ENCODE results near the gene DGKQ.
A peak's percentile ranks its signal among the peaks of the same experiment; 100 is the strongest.
"Not testable (repeated sequence)": the region's sequence is repeated elsewhere in the genome, so short reads cannot be mapped to it uniquely, and the experiment has no call there.

The DGKQ gene

DNA sequence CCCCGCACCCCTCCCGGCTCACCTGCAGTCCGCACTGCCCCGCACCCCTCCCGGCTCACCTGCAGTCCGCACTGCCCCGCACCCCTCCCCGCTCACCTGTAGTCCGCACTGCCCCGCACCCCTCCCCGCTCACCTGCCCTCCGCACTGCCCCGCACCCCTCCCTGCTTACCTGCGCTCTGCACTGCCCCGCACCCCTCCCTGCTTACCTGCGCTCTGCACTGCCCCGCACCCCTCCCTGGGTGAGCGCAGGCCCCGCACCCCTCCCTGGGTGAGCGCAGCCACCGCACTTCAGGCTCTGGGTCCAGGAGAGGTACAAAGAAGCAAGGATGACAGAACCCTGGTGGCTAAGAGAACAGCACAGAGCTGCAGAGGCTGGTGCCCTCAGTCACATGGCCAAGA is 45.8 kb downstream of the DGKQ start:
- H3K9me3 Mint-ChIP-seq, H3K27me3 Mint-ChIP-seq, DNase-seq, H3K4me3 Mint-ChIP-seq, H3K27ac Mint-ChIP-seq: not testable (repeated sequence)
- Mint-ChIP-seq H3K4me1 (ENCODE audit: low read depth) (peaks cover 68% of the 10 kb centered on the region), H3K36me3 (ENCODE audit: low read depth) (peaks cover 52% of the 10 kb centered on the region)

DNA sequence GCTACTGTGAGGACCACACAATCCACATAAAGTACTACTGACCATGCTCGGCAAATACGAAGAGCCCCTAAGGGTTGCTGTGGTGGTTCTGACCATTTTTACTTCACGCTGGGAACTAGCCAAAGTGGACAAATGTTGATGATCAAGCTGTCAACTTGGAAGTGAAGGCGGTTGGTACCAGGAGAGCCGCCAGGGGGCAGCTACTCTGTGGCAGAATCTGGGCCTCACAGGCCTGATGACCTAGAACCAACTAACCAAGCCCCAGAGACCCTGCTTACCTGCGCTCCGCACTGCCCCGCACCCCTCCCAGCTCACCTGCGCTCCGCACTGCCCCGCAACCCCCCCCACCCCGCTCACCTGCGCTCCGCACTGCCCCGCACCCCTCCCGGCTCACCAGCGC is 46.8 kb downstream of the DGKQ start:
- no peaks in the 10 kb centered on the region for H3K9me3 Mint-ChIP-seq
- no peaks in the 10 kb centered on the region for H3K27me3 Mint-ChIP-seq
- peaks cover 75% of the 10 kb centered on the region for H3K4me1 Mint-ChIP-seq (ENCODE audit: low read depth)
- H3K4me3 Mint-ChIP-seq = no peak overlapping the region
- peaks cover 51% of the 10 kb centered on the region for H3K36me3 Mint-ChIP-seq (ENCODE audit: low read depth)
- H3K27ac Mint-ChIP-seq = no peak overlapping the region
- no peak for DNase-seq

- Mint-ChIP-seq H3K27ac (peak overlapping the region; percentile 76), H3K9me3 (no peaks in the 10 kb centered on the region), H3K27me3 (no peaks in the 10 kb centered on the region), H3K36me3 (ENCODE audit: low read depth) (peaks cover 51% of the 10 kb centered on the region), H3K4me3 (no peak overlapping the region), H3K4me1 (ENCODE audit: low read depth) (peaks cover 78% of the 10 kb centered on the region)
- DNase-seq = peak; percentile 27
Observed at GRCh38 chr4:925771-926500, 47.4 kb downstream of the DGKQ start.

GRCh38 chr4:925171-925570 is 48.2 kb downstream of the DGKQ start:
- Mint-ChIP-seq H3K27me3 (no peaks in the 10 kb centered on the region), H3K27ac (peak overlapping the region; percentile 90), H3K4me3 (no peak overlapping the region), H3K36me3 (ENCODE audit: low read depth) (peaks cover 52% of the 10 kb centered on the region), H3K4me1 (ENCODE audit: low read depth) (peaks cover 73% of the 10 kb centered on the region), H3K9me3 (no peaks in the 10 kb centered on the region)
- DNase-seq = peak; percentile 21

GRCh38 chr4:924107-925096 is 49.0 kb downstream of the DGKQ start:
- Mint-ChIP-seq H3K4me3 (peak overlapping the region; percentile 49), H3K4me1 (ENCODE audit: low read depth) (peaks cover 75% of the 10 kb centered on the region), H3K36me3 (ENCODE audit: low read depth) (peaks cover 53% of the 10 kb centered on the region), H3K27me3 (no peaks in the 10 kb centered on the region), H3K9me3 (peaks cover 3% of the 10 kb centered on the region), H3K27ac (peak overlapping the region; percentile 90)
- DNase-seq = peak; percentile 38

- H3K27me3 Mint-ChIP-seq = no peaks in the 10 kb centered on the region
- H3K27ac Mint-ChIP-seq = peak overlapping the region; percentile 76
- peaks cover 13% of the 10 kb centered on the region for H3K9me3 Mint-ChIP-seq
- H3K36me3 Mint-ChIP-seq (ENCODE audit: low read depth) = peaks cover 51% of the 10 kb centered on the region
- H3K4me1 Mint-ChIP-seq (ENCODE audit: low read depth) = peaks cover 78% of the 10 kb centered on the region
- peak; percentile 28 for DNase-seq
- H3K4me3 Mint-ChIP-seq = peak overlapping the region; percentile 35
Observed at GRCh38 chr4:921830-922331, 51.5 kb downstream of the DGKQ start.

GRCh38 chr4:919004-919680 is 54.2 kb downstream of the DGKQ start:
- H3K4me3 Mint-ChIP-seq, H3K27ac Mint-ChIP-seq, H3K27me3 Mint-ChIP-seq: not testable (repeated sequence)
- H3K4me1 Mint-ChIP-seq (ENCODE audit: low read depth) = peaks cover 75% of the 10 kb centered on the region
- H3K9me3 Mint-ChIP-seq = peaks cover 13% of the 10 kb centered on the region
- DNase-seq = peak; percentile 16
- H3K36me3 Mint-ChIP-seq (ENCODE audit: low read depth) = peaks cover 34% of the 10 kb centered on the region

DNA sequence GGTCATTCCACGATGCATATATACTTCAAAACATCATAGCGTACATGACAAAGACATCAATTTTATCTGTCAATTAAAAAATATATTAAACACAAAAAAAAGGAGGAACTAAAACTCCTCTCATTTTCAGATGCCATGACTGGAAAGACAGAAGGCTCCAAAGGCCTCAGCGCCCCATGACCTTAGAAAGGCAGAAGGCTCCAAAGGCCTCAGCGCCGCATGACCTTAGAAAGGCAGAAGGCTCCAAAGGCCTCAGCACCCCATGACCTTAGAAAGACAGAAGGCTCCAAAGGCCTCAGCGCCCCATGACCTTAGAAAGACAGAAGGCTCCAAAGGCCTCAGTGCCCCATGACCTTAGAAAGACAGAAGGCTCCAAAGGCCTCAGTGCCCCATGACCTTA is 54.8 kb downstream of the DGKQ start:
- H3K4me3 Mint-ChIP-seq, H3K27me3 Mint-ChIP-seq, DNase-seq, H3K27ac Mint-ChIP-seq: not testable (repeated sequence)
- H3K4me1 Mint-ChIP-seq (ENCODE audit: low read depth) = peaks cover 71% of the 10 kb centered on the region
- peaks cover 32% of the 10 kb centered on the region for H3K36me3 Mint-ChIP-seq (ENCODE audit: low read depth)
- H3K9me3 Mint-ChIP-seq = peaks cover 13% of the 10 kb centered on the region

DNA sequence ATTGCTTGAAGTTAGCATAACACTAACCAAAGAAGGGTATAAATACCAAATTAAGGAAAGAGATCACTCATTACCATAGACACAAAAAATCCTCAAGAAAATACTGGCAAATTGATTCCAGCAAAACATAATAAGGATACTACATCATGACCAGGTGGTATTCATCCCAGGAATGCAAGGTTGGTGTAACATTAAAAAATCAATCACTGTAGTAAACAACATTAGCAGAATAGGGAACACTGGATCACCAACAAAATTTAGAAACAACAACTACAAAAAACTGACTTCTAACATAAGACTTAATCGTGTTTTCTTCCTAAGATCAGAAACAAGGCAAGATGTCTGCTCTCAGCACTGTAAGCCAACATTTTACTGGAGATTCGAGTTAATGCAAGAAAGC is 55.4 kb downstream of the DGKQ start:
- Mint-ChIP-seq H3K27me3 (no peaks in the 10 kb centered on the region), H3K36me3 (ENCODE audit: low read depth) (peaks cover 37% of the 10 kb centered on the region), H3K4me3 (no peak overlapping the region), H3K4me1 (ENCODE audit: low read depth) (peaks cover 66% of the 10 kb centered on the region), H3K9me3 (peaks cover 13% of the 10 kb centered on the region), H3K27ac (no peak overlapping the region)
- DNase-seq = no peak

GRCh38 chr4:917466-917865 is 55.9 kb downstream of the DGKQ start:
- Mint-ChIP-seq H3K9me3 (peaks cover 13% of the 10 kb centered on the region), H3K27me3 (no peaks in the 10 kb centered on the region), H3K36me3 (ENCODE audit: low read depth) (peaks cover 37% of the 10 kb centered on the region), H3K4me3 (no peak overlapping the region), H3K4me1 (ENCODE audit: low read depth) (peaks cover 61% of the 10 kb centered on the region), H3K27ac (peak overlapping the region; percentile 27)
- peak; percentile 6 for DNase-seq

GRCh38 chr4:915595-915994 is 57.8 kb downstream of the DGKQ start:
- Mint-ChIP-seq H3K27ac (peak overlapping the region; percentile 66), H3K4me1 (ENCODE audit: low read depth) (peaks cover 45% of the 10 kb centered on the region), H3K36me3 (ENCODE audit: low read depth) (peaks cover 41% of the 10 kb centered on the region), H3K9me3 (peaks cover 13% of the 10 kb centered on the region), H3K4me3 (peak overlapping the region; percentile 46), H3K27me3 (no peaks in the 10 kb centered on the region)
- no peak for DNase-seq

- Mint-ChIP-seq H3K27ac (peak overlapping the region; percentile 66), H3K36me3 (ENCODE audit: low read depth) (peaks cover 44% of the 10 kb centered on the region), H3K4me3 (peak overlapping the region; percentile 46), H3K27me3 (no peaks in the 10 kb centered on the region), H3K4me1 (ENCODE audit: low read depth) (peaks cover 43% of the 10 kb centered on the region), H3K9me3 (peaks cover 13% of the 10 kb centered on the region)
- no peak for DNase-seq
Observed at GRCh38 chr4:915041-915474, 58.3 kb downstream of the DGKQ start.

- H3K4me1 Mint-ChIP-seq (ENCODE audit: low read depth) = peaks cover 40% of the 10 kb centered on the region
- H3K27me3 Mint-ChIP-seq = no peaks in the 10 kb centered on the region
- peaks cover 44% of the 10 kb centered on the region for H3K36me3 Mint-ChIP-seq (ENCODE audit: low read depth)
- H3K4me3 Mint-ChIP-seq = no peak overlapping the region
- no peak overlapping the region for H3K27ac Mint-ChIP-seq
- peaks cover 12% of the 10 kb centered on the region for H3K9me3 Mint-ChIP-seq
- DNase-seq = no peak
Observed at GRCh38 chr4:914531-914930, 58.8 kb downstream of the DGKQ start.

GRCh38 chr4:913280-913618 is 60.1 kb downstream of the DGKQ start:
- H3K4me3 Mint-ChIP-seq = no peak overlapping the region
- peaks cover 33% of the 10 kb centered on the region for H3K4me1 Mint-ChIP-seq (ENCODE audit: low read depth)
- peak overlapping the region; percentile 69 for H3K27ac Mint-ChIP-seq
- peaks cover 8% of the 10 kb centered on the region for H3K9me3 Mint-ChIP-seq
- H3K27me3 Mint-ChIP-seq = no peaks in the 10 kb centered on the region
- no peak for DNase-seq
- H3K36me3 Mint-ChIP-seq (ENCODE audit: low read depth) = peaks cover 49% of the 10 kb centered on the region
